HG02870 (cell line): ENCODE measurements around the gene CD36.

Experiments
- ATAC-seq: cut with Tn5 transposase; IDR thresholded peaks from one replicate; pipeline ENCODE4 v1.9.1; 2021; ENCODE audit warnings: mild to moderate bottlenecking, moderate library complexity; ENCODE audit not compliant: unreplicated experiment

Gene CD36

GRCh38 chr7:80623503-80624252, 14.8 kb upstream of the CD36 start:
- no peak for ATAC-seq

- ATAC-seq = no peak
Observed at GRCh38 chr7:80624763-80625162, 13.7 kb upstream of the CD36 start.

GRCh38 chr7:80629023-80629422, 9.4 kb upstream of the CD36 start:
- ATAC-seq = no peak

- no peak for ATAC-seq
Observed at GRCh38 chr7:80630608-80631405, 7.6 kb upstream of the CD36 start.

GRCh38 chr7:80631421-80631820, 7.0 kb upstream of the CD36 start:
- ATAC-seq = no peak

- no peak for ATAC-seq
Observed at GRCh38 chr7:80632139-80632538, 6.3 kb upstream of the CD36 start.

GRCh38 chr7:80632819-80633218, 5.6 kb upstream of the CD36 start:
- no peak for ATAC-seq

GRCh38 chr7:80634505-80634904, 3.9 kb upstream of the CD36 start:
- ATAC-seq = no peak

GRCh38 chr7:80635533-80635932, 2.9 kb upstream of the CD36 start:
- no peak for ATAC-seq

GRCh38 chr7:80635998-80636397, 2.4 kb upstream of the CD36 start:
- ATAC-seq = no peak

- ATAC-seq = no peak
Observed at GRCh38 chr7:80636709-80637108, 1.7 kb upstream of the CD36 start.

GRCh38 chr7:80637454-80637853, 988 bp upstream of the CD36 start:
- ATAC-seq = no peak

GRCh38 chr7:80639011-80639410, 569 bp downstream of the CD36 start:
- ATAC-seq = no peak

- ATAC-seq = no peak
Observed at GRCh38 chr7:80640846-80641245, 2.4 kb downstream of the CD36 start.

- no peak for ATAC-seq
Observed at GRCh38 chr7:80641548-80641947, 3.1 kb downstream of the CD36 start.

GRCh38 chr7:80642871-80643270, 4.4 kb downstream of the CD36 start:
- no peak for ATAC-seq

- no peak for ATAC-seq
Observed at GRCh38 chr7:80643336-80643915, 5.0 kb downstream of the CD36 start.

GRCh38 chr7:80644054-80644453, 5.6 kb downstream of the CD36 start:
- no peak for ATAC-seq

GRCh38 chr7:80646083-80646865, 7.8 kb downstream of the CD36 start:
- no peak for ATAC-seq

GRCh38 chr7:80647436-80647835, 9.0 kb downstream of the CD36 start:
- no peak for ATAC-seq

- no peak for ATAC-seq
Observed at GRCh38 chr7:80648031-80648600, 9.7 kb downstream of the CD36 start.
